HG03060 (cell line): ENCODE results near the gene TXNRD2.
"Not testable (repeated sequence)": the region's sequence is repeated elsewhere in the genome, so short reads cannot be mapped to it uniquely, and the experiment has no call there.

Experiments
- ATAC-seq: cut with Tn5 transposase; IDR thresholded peaks from one replicate; pipeline ENCODE4 v1.9.1; 2021; ENCODE audit warnings: low read depth, moderate number of reproducible peaks; ENCODE audit not compliant: unreplicated experiment

Gene TXNRD2

DNA sequence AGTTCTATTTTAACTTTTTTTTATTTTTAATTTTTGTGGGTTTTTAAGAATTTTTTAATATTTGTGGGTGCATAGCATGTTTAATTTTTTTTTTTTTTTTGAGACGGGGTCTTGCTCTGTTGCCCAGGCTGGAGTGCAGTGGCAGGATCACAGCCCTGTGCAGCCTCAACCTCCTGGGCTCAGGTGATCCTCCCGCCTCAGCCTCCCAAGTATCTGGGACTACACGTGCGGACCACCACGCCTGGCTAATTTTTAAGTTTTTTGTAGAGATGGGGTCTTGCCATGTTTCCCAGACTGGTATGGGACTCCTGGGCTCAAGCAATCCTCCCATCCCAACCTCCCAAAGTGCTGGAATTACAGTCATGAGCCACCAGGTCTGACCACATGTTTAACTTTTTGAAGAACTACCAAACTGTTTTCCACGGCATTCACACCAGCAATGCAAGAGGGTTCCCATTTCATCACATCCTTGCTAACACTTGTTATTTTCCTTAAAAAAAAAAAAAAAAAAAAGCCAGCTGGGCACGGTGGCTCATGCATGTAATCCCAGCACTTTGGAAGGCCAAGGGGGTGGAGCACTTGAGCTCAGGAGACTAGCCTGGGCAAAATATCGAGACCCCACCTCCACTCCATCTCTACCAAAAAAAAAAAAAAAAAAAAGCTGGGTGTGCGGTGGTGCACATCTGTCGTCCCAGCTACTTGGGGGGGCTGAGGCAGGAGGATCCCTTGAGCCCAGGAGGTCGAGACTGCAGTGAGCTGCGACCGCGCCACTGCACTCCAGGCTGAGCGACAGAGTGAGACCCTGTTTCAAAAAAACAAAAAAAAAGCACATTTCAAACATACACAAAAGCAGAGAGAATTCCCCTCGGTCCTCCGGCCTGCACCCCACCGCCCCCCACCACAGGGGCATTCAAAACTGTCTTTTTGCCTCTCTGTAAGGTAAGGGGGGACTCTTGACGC lies 16.7 kb upstream of the TXNRD2 start:
- no peak for ATAC-seq

DNA sequence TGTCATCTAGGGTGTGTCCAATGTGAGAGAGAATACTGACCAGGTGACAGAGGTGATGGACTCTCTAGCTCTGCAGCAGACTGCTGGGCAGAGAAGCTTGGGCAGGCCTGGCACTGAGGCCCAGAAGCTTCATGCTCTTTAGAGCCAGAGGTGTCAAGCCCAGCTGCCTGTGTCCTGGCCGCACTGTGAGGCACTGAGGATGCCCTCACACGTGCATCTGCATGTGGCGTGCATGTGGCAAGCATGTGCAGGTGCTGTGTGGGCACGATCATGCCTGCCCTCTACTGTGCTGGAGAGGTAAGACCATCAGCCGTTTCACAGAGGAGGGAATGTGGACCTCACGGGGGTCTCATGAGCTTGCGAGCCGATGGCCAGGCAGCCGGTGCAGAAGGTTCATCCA lies 15.8 kb upstream of the TXNRD2 start:
- ATAC-seq: no peak

DNA sequence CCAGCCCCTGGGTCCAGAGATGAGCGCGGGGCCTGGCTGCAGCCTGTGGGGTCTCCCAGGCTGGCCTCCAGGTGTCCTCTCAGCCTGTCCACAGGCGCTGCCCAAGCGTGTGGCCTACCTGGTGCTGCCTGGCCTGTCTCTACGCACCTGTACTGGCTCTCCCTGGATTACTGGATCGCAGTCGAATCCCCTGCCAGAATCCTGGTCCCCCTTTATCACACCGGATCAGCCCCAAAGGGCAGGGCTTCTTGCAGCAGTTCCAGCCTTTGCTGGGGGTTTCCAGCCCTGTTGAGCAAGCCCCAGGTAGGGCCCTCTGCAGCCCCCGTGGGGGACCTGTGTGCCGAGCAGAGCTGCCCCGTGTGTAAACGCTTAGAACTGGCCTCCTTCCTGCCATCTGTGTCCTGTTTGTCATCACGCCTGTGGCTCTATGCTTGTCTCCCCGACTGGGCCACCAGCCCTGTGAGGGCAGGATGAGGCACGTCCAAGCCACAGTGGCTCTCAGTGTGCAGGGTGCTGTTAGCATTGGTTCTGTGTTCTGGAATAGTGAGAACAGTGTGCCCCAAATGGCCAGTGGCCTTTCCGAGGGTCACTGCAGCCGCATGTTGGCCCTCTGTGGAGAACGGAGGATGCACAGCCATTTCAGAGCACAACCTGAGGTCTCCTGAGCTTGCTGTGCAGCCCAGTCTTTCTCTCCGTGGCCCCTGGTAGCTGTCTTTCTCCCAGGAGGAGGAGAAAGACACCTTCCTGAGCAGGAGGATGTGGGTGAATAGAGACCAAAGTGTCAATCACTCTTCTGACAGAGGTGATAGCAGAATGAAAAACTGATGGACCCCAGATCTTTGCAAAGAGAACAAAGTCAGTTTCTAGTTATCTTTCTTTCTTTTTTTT lies 13.9 kb upstream of the TXNRD2 start:
- ATAC-seq: no peak

DNA sequence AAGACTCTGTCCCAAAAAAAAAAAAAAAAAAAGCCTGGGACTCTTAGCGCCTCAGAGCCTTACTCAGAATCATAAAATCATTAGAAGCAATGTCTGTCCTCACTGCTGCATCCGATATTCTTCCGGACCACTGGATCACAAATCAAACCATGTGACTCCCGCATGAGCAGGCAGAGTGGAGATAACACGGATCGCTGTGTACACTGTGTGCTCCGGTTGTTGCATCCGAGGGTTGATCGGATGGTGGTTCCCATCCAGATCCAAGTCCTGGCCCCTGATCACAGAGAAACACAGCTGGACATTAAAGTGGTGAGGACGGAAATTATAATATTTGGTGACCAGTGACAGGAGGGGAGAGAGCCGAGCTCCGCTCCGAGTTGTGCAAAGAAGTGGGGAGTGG lies 9.7 kb upstream of the TXNRD2 start:
- no peak for ATAC-seq

GRCh38 chr22:19948057-19948760 lies 6.6 kb upstream of the TXNRD2 start:
- ATAC-seq: no peak

DNA sequence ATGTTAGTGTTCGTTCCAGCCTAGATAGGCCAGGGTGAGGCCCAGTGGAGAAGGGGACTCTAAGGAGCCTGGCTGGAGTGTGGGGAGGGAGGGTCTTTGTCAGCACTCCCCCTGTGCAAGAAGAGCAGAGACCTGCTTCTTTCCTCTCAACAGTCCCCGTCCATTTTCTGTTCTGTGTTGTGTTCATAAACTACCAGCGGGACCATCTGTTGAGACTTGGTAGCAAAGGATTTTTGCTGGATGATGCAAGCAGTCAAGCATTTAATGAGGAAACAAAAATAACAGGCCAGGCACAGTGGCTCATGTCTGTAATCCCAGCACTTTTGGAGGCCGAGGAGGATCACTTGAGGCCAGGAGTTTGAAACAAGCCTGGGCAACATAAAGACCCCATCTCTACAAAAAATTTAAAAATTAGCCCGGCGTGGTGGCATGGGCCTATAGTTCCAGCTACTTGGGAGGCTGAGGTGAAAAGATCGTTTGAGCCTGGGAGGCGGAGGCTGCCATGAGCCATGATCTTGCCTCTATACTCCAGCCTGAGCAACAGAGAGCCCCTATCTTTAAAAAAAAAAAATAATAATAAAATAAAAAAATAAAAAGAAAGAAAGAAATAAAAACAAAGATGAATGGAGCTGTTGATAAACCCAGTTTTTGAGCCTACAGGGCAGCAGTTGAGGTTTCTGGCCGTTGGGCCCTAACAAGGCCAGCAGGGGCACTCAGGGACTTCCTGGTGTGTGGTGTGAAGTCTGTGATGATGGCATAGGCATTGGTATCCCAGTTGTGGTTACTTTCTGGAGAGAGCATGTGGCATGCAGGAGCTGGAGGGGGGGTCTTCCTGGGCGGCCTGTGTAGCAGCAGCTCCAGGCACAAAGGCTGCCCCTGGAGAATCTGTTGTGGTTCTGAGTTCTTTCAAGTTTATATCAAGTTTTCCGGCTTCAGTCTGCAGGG lies 1.7 kb upstream of the TXNRD2 start:
- ATAC-seq: no peak

- ATAC-seq: no peak
These were observed 801 bp upstream of the TXNRD2 start for GRCh38 chr22:19942157-19943081.

- ATAC-seq: no peak
These were observed 868 bp downstream of the TXNRD2 start for GRCh38 chr22:19940536-19941364.

GRCh38 chr22:19937616-19938473 lies 3.8 kb downstream of the TXNRD2 start:
- no peak for ATAC-seq

- ATAC-seq: no peak
These were observed 5.1 kb downstream of the TXNRD2 start for GRCh38 chr22:19936513-19936912.

DNA sequence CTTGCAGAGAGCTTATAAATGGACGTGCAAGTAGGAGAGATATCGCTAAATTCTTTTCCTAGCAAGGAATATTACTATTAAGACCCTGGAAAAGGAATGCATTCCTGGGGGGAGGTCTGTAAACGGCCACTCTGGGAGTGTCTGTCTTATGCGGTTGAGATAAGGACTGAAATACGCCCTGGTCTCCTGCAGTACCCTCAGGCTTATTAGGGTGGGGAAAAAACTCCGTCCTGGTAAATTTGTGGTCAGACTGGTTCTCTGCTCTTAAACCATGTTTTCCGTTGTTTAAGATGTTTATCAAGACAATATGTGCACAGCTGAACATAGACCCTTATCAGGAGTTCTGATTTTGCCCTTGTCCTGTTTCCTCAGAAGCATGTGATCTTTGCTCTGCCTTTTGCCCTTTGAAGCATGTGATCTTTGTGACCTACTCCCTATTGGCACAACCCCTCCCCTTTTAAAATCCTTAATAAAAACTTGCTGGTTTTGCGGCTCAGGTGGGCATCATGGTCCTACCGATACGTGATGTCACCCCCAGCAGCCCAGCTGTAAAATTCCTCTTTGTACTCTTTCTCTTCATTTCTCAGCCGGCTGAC lies 6.4 kb downstream of the TXNRD2 start:
- ATAC-seq: not testable (repeated sequence)

- no peak for ATAC-seq
These were observed 8.0 kb downstream of the TXNRD2 start for GRCh38 chr22:19933341-19934241.

DNA sequence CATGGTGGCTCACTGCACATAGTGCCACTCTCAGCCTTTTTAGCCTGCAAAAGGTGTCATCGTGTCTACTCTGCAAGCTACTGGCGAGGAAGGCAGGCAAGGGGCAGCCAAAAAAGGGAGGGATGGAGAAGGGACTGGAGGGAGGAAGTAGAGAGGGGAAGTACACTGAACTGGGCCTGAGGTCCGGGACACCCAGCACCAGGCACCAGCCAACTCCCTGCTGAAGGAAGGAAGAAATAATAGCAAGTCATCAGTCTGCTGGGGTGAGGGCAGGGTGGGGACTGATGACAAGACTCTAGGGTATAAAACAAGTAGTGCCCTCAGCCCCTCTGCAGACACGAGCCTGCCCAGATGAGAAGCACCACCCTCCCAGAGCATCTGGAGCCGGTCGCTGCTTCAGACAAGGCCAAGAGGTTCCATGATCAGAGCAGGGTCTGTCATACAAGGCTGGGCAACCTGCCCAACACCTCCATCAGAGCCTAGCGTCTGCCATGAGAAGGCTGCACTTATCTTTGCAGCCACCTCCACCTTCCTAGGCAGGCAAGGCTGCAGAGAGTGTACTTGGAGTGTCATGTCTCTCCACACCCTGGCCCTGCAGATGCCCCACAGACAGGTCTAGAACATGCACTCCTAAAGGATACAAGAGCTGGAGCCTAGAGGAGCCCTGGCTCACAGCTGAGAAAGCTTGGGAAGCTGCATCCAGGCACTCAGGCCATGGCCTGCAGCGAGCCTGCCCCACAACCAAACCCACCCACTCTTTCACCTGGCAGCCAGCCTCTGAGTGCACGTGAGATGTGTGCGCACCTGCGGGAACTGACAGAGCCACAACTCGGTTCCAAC lies 9.0 kb downstream of the TXNRD2 start:
- ATAC-seq: no peak

GRCh38 chr22:19931514-19931913 lies 10.1 kb downstream of the TXNRD2 start:
- no peak for ATAC-seq
